Body of pancreas (tissue), 4 donors: ENCODE measurements around the gene ZNF219.

Experiments
- CTCF ChIP-seq, 7 experiments: fragments of 450-650 bp in 4 of 7; fragments of 200-600 bp in 3 of 7; sonication (generic) in 3 of 7; IDR thresholded peaks; one replicate each; pipeline ENCODE4 v1.5.1; 2016 to 2019; ENCODE audit warnings: antibody characterized with exemption in 7 of 7
- POLR2A ChIP-seq, 3 donors: fragments of 450-650 bp; IDR thresholded peaks; one replicate each; pipeline ENCODE4 v1.6.1; 2016; ENCODE audit warnings: antibody characterized with exemption in 3 of 3, mild to moderate bottlenecking in 2 of 3

- TF ChIP-seq CTCF (IDR thresholded peaks at IDR 0.05) (no peak), POLR2A (IDR thresholded peaks at IDR 0.05) (no peak)
Measured at GRCh38 chr14:21077672-21078071, 20.8 kb downstream of the ZNF219 start.
